Epidermal melanocyte (primary cell): ENCODE results near the gene IGFL4.
"Not testable (repeated sequence)": the region's sequence is repeated elsewhere in the genome, so short reads cannot be mapped to it uniquely, and the experiment has no call there.

Source experiments
- DNase-seq: peaks from one replicate; pipeline ENCODE4 v3.0.0; 2011; ENCODE audit warnings: low spot score; ENCODE audit not compliant: insufficient read length

The IGFL4 gene

DNA sequence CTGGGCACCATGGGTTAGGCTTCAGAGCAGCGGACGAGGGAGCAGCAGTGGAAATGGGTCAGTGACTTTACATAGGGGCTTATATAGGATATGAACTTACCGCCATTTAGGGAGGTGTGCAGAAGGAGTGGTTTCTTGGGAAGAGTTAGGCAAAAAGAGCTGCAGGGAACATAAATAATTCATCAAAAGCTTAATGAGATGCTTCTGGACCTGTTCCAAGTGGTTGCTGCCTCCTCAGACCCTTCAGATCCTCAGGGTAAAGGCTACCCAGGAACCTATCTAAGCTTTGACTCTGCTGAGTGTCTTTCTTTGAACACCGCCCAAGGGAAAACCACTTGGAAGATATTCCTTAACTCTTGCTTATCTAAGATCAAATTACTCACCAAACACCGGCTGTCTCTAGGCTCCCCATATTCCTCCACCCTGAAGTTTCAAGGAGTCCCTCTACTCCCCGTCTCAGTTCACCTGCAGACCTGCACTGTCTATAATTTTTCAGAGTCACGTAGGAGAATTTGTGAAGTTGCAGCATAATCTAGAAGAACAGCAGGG lies at the start of gene IGFL4:
Gene IGFL4 (minus strand): TSS at position 51 of the 549 bp plus-strand sequence. CDS start 40 bp downstream, at position 11.
- no peak for DNase-seq

DNA sequence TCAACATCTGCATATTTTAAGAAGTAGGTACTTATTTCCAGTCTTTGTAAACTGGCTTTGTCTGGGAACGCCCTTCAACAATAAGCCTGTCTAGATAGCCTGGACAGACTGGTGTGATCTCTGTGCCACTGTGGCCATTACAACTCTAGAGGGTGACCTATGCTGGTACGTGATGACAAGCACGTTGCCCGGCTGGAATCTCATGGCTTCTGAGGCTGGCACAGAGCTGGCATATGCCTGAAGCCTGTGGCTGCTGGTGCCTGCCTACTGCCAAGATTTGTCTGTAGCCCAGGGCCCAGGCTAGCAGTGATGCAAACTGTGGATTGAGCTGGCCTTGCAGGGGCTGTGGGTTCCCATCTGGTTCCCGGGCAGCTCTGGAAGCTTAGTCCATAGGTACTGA lies 49.6 kb upstream of the IGFL4 start:
- no peak for DNase-seq

DNA sequence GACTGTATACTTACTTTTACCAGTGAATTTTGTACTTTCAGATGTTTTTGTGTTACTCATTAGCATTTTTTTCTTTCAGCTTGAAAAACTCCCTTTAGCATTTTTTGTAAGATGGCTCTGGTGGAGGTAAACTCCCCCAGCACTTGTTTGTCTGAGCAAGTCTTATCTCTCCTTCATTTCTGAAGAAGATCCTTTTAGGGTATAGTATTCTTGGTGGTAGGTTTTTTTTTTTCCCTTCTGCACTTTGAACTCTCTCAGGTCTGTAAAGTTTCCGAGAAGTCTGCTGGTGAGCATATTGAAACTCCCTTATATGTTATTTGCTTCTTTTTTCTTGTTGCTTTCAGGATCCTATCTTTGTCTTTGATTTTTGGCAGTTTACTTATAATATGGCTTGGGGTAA lies 48.6 kb upstream of the IGFL4 start:
- DNase-seq, result no peak

DNA sequence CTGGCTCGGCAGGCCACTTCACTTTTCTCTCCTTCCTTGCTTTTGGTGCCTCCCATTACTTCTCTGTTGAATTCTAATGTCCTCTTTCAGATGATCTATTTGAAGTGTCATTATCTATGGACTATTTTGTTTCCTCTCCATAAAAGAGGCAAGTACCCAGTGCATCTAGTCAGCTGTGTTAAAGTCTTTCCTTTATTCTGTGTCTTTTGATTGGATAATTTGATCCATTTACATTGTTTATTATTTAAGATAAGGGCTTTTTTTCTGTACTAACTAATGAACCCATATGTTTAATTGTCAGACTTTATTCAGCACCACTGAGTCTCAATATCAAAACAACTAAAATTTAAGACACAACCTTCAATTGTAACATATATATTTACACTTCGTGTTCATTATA lies 47.3 kb upstream of the IGFL4 start:
- no peak for DNase-seq

DNA sequence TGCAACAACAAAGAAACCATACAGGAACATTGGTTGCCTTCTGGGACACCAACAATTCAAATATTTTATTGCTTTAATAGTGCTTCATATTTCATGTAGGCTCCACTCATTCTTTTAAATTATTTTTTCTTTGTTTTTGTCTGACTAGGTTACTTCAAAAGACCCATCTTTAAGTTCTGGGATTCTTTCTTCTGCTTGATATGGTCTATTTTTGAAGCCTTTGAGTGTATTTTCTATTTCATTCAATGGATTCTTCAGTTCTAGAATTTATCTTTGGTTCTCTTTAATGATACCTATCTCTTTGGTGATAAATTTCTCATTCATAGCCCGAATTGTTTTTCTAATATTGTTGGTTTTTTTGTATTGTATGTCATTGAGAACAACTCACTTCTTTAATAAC lies 45.1 kb upstream of the IGFL4 start:
- DNase-seq, result no peak

DNA sequence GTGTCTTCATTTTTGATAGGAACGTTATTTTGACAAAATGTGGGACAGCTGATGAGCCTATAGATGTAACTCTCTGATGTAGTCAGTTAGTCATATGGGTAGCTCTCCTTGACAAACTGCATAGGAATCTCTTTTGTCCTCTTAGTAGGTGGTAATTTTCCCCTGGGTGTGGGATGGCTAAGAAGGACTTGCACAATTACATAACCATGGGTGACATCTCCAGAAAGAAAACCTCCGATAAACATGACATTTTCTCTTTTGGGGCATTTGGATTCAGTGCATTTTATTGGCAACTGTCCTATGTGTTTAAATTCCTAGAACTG lies 41.9 kb upstream of the IGFL4 start:
- DNase-seq, result no peak

DNA sequence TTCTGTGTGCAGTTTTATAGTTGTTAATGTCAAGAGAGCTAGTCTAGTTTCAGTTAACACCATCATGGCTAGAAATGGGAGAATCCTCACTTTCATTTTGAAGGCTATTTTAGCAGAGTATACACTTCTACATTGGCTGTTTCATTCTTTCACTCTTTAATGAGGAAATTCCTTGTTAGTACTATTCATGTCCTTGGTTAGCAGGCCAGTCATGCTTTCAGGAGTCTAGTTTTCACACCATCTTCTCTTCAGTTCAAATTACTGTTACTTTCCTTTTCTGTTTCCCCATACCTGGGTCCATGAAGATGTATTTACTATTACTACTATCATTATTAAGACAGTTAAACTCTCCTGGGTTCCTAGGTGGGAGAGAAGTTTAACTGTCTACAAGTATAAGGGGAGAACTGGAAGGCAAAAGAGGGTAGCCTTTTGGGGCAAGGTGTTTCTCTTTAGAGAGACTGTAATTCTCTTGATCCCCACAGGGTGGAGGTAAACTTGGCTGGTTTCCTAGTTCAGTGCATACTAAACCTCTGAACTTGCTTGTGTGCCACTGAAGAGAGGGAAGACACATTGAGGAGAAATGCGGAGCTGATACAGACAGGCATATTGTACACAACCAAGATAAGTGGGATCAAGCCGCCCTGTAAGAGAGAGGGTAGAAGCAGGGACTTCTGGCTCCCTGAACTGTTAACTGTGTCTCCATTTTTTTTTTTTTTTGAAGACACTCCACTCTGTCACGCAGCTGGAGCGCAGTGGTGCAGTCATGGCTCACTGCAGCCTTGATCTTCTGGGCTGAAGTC lies 41.3 kb upstream of the IGFL4 start:
- no peak for DNase-seq

DNA sequence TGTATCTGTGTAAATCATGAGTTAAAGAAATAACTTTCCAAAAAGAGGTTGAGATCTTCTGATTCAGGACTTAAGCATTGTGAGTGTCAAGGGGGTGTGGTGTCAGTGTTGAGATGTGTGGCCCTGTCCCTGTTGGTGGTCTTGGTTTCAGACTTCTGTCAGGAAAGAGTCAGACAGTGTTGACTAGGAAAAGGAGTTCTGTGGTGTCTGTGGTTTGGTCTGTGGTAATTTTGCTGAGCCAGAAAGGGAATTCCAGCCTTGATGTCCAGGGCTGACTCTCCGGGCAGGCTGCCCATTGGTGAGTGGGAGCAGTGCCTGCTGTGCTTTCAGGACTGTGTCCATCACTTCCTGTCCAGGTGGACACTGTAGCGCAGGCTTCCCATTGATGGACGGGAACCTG lies 39.8 kb upstream of the IGFL4 start:
- DNase-seq, result no peak

DNA sequence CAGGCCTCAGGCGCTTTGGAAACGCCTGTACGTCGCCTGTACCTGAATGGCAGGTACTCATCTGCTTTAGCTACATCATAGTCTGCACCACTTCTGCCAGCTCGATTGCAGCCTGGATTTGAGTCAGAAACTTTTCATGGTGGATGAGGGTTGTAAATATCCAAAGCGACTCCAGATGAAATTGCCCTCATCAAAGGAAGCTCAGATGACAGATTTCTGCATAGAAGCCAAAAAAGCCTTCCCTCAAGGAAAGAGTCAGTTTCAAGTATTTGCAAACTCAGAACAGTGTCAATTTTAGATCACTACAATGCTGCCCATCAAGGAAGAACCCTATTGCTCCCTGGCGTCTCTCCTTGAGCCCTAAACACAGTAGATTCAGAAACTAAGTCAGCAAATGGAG lies 38.8 kb upstream of the IGFL4 start:
- no peak for DNase-seq

DNA sequence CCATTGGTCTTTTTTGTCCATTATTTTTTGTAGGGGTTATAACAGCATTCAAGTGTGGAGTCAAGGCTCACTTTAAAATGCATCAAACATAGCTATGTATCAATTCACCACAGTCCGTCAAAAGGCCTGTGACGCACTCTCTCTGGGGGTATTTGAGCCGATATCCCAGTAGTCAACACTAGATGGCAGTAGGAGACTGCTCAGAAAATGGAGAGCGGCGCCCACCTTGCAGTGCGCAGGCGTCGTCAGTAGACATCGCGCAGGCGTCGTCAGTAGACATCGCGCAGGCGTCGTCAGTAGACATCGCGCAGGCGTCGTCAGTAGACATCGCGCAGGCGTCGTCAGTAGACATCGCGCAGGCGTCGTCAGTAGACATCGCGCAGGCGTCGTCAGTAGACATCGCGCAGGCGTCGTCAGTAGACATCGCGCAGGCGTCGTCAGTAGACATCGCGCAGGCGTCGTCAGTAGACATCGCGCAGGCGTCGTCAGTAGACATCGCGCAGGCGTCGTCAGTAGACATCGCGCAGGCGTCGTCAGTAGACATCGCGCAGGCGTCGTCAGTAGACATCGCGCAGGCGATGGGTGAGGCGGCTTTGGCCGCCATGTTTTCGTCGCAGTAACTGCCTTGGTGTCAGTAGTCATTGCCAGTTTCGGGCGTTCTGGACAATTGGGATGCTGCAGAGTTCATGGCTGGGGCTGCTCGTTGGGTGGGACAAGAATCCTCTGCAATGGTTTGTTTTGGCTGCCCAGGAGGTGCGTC lies 38.0 kb upstream of the IGFL4 start:
- DNase-seq, result not testable (repeated sequence)

DNA sequence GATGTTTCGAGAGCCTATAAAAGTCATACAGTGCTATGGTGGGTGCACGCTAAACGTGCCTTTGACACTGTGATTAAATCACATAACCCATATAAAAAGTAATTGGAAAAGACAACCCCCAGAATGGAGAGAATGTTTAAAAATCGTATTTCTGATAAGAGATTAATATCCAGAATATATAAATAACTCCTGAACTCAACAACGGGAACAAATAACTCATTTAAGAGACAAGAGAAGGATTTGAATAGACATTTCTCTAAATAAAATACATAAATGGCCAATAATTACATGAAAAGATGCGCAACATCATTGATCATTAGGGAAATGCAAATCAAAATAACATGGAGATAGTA lies 37.0 kb upstream of the IGFL4 start:
- no peak for DNase-seq

DNA sequence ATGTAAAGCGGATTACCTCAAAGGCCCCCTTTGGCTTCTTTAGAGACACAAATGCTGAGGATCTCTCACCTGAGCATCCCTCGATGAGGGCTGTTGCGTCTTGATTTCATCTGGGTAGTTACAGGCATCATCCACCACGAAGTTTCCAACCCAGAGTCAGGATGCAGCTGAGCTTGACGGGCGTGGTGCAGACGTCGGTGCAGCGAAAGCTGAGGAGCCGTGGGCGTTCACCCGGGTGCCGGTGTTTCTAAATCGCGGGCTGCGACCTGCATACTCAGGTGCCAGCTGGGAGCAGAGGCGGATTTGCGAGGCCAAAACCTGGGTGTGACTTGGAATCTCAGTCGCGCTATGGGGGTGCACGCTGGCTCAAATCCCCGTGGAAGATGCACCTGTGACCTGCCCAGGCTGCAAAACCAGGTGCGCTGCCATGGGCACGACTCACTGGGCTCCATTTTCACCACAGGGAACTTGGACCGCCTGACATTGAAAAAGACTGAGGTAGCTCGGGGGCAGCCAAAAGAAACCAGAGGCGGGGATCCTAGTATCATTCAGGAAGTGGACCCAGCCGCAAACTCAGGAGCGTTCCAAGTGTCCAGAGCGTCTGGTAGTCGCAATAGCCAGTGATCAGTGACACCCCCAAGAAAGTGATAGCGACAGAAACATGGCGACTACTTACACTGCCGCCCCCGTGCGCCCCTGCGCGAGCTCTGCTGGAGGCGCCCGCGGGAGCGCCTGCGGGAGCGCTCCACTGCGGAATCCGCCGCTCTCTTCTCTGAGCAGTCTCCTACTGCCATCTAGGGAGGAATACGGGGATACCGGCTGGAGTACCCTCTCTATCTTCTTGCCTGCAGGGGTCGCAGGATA lies 36.4 kb upstream of the IGFL4 start:
- DNase-seq, result peak; percentile 61

DNA sequence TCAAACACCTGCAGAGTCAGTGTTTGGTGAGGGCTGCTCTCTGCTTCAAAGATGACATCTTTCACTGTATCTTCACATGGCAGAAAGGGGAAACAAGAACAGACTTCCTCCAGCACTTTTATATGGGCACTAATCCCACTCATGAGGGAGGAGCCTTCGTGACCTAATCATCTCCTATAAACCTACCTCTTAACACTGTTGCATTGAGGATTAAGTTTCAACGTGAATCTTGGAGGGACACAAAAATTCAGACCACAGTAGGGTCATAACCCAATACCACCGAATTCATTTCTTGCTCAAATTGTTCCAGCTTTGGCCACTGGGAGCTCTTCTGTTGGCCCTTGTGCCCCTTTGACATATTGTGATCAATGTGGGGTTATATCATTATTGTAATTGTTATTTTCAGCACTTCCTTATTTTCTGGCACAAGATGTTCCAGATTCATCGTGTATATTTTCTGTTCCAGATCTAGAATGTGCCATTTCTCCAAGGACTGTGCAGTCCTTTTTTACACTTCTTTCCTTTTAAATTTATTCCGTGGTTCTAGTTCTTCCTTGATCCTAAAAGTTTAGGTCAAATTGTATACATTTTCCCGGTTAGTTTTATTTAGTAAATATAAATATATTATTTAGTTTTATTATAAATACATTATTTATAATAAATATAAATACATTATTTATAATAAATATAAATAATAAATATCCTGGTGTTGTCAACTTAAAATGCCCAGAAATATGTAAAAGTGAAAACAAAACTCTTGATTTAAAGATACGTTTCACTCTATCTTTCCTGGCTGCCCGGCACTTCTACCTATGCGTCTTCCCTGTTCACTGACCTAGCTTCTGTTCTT lies 35.5 kb upstream of the IGFL4 start:
- no peak for DNase-seq

DNA sequence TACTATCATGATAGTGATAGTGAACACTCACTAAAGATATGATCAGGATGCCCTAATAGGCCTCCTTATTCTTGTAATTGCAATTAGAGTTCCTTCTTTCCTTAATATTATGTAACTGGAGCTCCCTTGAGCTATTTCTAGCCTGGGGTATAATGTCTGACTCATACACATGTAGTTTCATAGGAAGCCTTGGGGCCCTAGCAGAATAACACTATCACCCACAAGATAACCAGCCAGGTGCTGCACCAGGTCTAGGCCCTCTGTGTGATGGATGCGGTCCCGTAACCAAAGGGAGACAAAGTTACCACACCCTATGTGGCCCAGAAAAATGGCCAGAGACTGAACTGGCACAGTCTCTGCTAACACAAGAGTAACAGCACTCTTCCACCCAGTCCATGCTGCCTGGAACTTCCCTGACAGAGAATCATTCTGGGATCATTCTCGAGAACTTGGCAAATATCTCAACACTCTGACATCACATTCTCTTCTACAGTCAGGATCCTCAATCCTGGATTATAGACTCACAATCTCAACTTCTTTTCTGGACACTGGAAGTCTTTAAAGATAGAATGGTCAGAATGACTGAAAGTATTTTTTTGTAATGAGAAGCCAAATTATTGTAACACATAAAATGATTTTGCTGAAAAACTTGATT lies 32.6 kb upstream of the IGFL4 start:
- no peak for DNase-seq

DNA sequence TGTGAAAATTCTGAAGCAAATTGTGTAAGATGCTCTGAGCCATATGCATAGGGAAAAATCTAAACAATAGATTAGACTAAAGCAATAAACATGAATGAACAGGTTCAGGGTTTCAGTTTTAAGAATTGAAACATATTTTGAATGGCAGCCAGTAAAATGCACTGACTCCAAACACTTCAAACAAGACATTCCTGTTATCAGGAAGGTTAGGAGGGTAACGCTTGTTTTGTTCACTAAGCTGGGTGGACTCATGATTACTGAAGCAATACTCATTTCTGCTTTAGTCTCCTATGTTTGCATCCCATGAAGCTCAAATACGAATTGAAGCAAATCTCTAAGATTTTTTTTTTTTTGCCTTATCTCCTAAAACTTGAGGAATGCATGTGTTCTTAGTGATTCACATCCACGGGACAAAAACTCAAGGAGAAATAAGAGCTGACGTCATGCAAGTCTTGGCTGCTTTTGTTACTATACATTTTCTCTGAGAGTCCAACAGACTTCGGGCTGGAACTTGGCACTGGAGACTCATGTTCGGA lies 29.1 kb upstream of the IGFL4 start:
- DNase-seq, result no peak

DNA sequence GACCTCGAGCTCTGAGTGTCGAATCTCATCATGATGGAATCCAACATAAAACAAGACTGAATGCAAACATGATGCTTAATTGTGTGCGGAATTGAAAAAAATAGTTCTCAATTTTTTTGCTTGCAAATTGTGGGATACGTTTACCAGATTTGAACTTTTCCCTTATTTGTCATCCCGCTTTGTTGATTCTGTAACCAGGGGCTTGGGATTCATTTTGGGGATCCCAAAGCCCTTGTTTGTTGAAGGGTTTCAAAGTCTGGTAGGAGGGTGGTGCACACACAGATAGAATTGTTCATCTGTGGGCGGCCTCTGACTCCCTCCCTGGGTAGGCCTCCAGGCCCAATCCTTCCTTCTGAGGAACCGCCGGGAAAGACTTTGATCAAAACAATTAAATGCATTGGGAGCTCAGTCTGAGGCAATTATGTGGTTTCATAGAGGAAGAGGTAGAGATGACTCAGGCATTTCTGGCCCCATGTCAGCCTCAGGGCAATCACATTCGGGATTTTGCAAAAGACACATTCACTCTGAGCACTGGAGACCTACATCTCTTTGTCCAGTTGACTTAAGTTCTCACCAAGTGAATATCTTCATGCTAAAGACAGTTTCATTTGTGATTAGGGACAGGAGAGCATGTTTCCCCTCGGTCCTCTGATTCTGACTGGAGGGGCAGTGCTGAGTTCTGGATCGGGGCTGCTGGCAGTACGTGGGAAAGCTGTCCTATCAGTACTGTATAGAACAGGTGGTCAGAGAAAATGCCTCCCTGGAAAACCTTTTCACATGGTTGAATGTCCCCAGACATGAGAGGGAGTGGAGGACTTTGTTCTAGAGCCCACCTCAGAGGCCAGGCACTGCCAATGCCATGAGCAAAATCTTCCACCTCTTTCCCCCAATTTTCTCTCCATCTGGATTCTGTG lies 27.8 kb upstream of the IGFL4 start:
- DNase-seq, result no peak

DNA sequence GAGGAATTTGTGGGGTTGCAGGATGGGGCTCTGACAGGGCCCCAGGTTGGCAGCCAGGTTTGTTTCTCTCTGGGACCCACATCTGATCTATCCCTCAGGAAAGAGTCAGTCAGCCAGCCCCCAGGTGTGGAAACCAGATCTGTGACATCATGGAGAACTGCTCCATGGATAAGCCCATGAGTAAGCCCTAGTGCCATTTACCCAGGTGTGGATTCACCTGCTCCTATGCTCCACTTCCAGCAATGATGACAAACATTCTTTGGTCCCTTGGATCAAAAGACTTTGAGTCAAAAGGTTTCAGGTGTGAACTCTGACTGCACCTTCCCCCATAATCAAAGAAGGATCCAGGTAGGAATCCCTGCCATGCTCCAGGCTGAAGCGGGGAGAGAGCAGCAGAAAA lies 26.9 kb upstream of the IGFL4 start:
- no peak for DNase-seq

DNA sequence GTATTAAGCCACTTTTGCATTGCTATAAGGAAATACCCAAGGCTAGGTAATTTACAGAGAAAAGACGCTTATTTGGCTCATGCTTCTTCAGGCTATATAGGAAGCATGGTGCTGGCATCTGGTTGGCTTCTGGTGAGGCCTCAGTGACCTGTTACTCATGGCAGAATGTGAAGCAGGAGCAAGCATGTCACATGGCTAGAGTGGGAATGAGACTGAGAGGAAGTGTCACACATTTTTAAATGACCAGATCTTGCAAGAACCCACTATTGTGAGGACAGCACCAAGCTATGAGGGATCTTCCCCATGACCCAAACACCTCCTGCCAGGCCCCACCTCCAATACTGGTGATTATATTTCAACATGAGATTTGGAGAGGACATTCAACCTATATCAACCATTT lies 25.7 kb upstream of the IGFL4 start:
- DNase-seq, result no peak

DNA sequence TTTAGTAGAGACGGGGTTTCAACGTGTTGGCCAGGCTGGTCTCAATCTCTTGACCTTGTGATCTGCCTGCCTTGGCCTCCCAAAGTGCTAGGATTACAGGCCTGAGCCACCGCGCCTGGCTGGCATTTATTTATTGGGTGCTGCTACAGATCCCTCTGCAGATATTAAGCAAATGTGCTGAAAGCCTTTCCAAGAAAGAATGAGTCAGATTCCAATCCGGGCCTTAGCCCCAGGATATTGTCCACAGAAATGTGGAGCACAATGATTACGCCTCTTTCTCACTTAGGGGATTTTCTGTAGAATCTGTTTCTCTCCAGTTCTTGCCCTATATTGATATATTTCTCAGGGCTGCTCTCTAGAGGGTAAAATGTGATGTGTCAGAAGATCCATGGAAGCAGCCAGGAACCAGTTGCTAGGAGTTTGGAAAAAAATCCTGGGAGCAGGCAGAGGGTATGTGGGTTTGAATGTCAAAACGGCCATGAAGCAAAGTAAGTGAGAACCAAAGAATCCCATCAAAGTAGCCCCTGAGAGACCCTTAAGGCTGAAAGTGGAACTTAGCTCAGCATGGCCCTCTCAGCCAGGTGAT lies 24.8 kb upstream of the IGFL4 start:
- DNase-seq, result peak; percentile 46
